Activated CD8-positive, alpha-beta memory T cell treated with anti-CD3 and anti-CD28 coated beads for 48 hours (primary cell): Measurements from ENCODE around the gene CDSN.

ENCODE experiments used
- DNase-seq, 3 experiments: peaks; one replicate each; pipeline ENCODE4 v3.0.0-alpha.2; 2020; ENCODE audit warnings: low read depth in 2 of 3, low spot score in 2 of 3

CDSN gene

DNA sequence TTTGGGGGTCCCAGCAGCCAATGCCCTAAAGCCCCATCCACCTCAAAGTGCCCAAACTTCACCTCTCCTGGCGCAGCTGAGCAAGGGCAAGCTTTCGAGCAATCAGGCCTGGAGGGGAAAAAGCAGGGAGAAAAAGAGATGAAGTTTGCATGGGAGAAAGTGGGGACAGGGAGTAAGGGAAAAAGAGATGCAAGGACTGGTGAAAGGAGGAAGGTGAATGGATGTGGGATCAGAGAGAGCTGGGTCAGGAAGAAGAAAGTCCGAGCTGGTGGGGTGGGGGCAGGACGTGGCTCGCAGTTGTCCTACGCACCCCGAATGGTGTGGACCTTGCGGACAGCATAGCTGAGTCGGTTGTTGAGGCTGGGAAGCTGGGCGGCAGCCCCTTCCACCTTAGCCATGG is 25.1 kb upstream of the CDSN start:
- DNase-seq: no peak

DNA sequence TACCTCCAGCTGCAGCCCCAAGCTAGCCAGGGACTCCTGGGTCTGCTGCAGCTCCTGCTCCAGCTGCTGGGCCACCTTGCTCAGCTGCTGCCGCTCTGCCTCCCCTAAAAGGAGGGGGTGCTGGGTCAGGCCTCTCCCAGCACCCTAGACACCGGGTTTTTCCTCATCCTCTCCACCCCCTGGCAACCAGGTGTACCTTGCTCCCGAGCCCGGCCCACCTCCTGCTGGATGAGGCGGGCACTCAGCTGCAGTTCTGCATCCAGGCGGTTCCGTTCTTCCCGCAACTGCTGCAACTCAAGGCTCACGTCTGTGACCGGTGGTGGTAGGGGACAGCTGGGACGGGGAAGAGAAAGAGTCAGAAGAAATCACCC is 24.7 kb upstream of the CDSN start:
- DNase-seq: no peak

DNA sequence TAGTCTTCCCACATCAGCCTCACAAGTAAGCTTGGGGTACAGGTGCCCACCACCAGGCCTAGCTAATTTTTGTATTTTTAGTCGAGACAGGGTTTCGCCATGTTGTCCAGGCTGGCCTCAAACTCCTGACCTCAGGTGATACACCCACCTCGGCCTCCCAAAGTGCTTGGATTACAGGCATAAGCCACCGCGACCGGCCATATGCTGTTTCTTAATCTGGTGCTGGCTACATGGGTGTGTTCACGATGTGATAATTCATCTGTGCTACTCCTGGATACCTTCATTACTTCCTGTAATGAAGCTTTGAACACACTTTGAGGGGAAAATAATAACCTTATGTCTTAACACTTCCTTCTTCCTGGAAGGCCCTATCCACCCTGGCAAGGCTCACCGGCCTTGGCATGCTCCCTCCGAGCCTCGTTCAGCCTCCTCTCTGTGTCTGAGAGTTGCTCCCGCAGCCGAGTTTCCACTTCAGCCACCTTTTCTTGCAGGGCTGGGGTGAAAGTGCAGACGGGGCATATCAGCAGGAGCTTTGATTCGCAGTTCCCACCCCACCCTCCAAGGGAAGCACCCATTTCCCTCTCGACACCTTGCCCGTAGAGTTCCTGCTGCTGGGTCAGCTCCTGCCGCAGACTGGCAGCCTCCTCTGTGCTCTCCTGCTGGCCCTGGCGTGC is 24.2 kb upstream of the CDSN start:
- no peak for DNase-seq

DNA sequence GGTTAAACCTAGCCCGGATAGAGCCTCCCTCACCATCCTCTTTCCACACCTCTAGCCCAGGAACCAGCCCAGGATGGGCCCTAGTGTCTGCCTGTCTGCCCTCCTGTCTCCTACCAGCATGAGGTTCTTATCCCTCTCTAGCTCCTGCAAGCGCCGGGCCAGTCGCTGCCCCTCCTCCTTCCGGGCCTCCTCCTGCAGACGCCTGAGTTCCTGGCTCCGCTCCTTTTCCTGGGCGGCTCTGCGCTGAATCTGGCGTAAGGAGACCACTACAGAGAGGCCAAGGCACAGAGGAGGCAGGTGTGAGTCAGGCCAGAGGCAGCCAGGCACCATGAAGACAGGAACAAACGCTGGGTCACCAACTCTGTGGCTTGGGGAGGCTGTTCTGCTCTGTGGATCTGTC is 22.9 kb upstream of the CDSN start:
- DNase-seq: no peak

DNA sequence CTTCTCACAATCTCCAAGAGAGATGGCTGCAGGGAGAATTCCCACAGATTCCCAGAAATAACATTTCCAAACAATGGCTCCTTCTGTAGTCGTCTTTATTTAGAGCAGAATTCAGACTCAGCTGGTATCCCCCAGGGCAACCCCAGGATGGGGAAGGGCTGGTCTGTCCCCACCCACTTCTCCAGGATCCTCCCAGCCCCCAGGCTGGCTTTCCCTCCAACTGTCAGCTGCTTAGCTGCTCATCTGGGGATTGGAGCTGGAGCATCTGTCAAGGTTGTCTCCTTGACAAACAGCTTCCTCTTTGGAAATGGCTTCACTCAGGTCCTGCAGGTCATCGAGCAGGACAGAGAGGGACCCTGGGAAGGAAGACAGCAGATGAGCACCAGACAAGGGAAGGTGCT is 22.1 kb upstream of the CDSN start:
- DNase-seq: no peak

DNA sequence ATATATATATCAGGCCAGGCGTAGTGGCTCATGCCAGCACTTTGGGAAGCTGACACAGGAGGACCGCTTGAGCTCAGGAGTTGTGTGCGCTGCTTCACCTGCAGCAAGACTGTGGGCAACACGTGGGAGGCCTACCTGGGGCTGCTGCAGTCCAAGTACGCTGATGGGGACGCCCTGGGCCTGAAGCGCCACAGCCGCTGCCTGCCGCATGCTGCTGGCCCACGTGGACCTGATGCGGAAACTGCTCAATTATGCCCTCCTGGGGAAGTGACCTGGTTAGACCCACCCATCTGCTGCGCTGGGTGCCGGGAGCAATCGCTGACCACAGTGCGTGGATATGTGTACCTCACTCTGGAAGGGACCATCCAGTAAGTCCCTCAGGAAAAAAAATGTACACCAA is 20.4 kb upstream of the CDSN start:
- DNase-seq: no peak

DNA sequence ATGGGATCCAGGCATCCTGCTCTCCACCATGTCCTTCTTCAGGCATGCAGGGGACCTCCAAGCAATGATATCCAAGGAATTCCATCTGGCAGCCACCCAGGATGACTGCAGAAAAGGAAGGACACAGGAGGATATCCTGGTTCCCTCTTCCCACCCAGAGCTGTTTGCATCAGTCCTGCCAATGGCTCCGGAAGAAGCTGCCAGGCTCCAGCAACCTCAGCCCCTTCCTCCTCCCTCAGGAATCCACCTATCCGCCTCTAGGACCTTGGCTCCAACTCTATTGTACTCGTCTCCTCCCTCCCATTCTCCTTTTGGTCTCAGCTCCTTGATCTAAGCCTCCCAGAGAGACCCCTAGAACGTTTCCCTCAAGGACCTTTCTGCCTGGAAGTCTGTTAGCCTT is 19.4 kb upstream of the CDSN start:
- DNase-seq: no peak

DNA sequence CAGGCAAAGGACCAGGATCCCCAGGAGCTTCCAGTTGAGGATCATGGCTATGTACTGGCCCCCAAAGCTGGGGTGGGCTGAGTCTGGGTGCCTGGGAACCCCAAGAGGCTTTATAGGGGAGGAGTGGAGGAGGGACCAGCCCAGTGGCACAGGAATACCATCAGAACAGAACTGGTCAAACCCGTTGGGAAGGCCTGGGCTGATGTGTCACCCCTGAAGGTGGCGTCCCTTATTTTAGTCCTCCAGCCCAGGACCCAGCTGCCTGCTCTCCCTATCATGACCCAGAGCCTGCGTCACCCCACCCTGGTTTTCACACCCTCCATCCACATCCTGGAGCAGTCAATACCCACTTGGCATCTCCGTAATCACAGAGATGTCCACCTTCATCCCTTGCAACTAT is 18.7 kb upstream of the CDSN start, which contains the start of gene PSORS1C2:
TSS of gene PSORS1C2 (minus strand) at position 85 of the 400 bp plus-strand sequence. CDS start at position 45, 40 bp downstream.
- DNase-seq: no peak

DNA sequence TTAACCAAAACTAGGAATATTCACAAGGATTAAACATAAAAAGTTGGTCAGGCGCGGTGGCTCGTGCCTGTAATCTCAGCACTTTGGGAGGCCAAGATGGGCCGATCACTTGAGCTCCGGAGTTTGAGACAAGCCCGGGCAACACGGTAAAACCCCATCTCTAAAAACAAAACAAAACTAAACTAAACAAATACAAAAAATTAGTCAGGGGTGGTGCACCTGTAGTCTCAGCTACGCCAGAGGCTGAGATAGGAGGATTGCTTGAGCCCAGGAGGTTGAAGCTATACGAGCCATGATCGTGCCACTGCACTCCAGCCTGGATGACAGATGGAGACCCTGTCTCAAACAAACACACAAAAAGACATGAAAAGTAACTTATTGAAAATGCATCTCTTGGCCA is 15.5 kb upstream of the CDSN start:
- no peak for DNase-seq

DNA sequence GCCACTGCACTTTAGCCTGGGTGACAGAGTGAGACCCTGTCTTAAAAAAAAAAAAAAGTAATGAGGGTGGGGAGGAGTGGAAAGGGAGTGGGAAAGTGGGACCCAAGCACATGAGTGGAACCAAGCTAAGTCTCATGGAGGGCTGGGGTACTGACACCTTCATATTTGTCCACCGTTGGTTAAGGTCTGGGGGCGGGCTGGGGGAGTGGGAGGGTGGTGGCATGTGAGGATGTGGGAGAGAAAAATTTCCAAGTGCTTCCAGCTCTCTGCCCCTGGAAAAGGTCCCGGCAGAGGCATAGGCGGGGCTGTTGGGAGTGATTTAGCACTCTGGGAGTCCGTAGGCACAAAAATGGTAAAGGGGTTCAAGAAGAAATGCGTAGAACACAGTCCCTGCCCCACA is 12.6 kb upstream of the CDSN start:
- no peak for DNase-seq

DNA sequence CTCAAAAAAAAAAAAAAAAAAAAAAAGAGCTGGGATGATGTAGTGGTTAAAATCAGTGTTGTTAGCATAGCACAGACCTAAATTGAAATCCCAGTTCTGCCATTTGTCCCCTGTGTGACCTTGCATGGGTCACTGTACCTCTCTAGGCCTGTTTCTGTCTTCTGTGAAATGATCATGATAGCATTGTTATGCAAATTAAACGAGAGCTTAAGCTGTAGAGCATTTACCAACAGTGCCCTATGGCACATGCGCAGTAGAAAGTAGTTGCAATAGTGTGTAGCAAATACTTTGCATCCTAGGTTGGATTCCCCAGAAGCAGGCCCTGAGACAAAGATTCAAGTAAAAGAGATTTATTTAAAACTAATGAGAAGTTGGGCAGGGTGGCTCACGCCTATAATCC is 11.3 kb upstream of the CDSN start:
- no peak for DNase-seq

DNA sequence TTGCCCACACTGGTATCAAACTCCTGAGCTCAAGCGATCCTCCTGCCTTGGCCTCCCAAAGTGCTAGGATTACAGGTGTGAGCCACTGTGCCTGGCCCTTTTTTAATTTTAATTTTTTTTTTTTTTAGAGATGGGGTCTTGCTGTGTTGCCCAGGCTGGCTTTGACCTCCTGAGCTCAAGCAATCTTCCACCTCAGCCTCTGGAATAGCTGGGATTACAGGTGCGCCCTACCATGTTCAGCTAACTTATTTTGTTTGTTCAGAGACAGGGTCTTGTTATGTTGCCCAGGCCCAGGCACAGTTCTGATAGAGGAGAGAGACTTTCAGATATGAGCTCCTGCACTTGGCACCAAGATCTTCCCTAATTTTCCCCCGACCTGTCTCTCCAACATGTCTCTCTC is 10.5 kb upstream of the CDSN start:
- DNase-seq: no peak

DNA sequence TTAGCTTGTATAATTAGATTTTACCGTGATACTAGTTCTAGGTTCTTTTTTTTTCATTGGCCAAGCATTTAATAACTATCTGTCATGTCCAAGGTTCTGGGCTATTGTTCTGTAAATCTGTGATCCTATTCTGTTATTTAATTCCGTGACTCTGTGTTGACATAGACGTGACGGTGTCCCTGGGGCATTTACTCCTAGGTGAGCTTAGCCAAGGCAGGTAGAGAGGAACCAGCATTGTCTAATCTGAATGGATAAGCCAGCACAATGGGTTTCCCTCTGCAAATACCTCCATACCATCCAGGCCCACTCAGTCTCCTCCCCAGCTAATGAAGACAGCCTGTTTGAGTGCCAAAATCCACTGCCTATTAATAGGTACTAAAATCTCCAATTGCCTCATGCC is 8.9 kb upstream of the CDSN start:
- no peak for DNase-seq

DNA sequence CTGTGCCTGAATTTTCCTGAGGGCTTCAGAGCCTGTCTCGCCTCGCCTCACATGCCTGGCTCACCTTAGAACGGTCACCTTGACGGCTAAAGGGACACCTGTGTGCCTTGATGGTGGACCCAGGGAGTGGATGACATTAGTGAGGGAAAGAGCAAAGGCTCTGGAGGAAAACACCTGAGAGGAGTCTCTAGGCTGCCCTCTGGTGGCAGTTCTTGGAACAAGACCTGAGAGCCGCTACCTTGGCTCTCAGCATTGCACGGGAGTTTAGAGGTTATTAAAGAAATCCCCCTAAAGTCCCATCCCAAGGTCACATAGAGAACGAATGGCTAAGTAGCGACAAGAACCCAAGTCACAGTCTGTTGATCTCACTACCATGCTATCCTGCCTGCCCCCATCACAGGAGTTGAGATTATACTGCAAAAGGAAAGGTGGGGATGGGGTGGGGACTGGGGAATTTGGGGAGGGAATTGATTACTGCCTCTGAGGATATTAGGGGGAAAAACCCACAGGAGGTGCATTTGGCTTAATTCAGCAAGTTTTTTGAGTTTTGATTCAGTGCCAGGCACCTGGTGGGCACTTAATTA is 7.9 kb upstream of the CDSN start:
- peak; percentile 23 to 59 (median 40) for DNase-seq

DNA sequence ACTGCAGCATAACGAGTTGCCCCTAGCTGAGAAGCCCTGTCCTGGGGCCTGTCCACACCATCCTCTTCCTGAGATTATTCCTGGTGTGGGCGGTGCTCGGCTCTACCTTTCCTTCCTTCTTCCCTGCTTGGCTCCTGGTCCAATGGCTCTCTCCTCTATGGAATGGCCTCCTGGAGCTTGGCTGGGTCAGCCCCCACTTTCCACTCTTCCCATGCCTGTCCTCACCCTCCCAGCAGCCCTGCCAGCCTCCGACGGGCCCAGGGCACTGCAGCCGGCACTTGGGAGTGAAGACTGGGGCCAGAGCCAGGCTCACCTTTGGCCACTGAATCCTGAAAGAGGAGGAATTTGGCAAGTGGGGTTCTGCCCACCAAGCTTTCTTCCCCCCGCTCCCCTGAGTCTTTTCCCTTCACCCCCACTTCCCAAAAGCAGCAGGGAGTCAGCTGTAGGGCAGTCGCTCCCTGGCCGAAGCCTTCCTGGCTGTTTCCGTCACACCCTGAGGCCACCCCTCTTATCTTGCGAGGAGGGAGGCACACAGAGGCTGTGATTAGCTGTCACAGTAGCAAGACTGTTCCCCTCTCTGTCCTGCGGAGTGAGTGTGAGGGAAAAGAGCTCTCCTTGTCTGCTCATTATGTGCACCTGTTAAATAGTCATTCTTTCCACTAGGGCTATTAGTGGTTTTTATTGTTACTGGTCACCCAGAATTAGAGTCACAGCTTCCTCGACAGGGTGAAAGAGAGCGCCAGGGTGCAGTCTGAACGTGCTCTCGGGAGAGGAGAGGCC is 6.3 kb upstream of the CDSN start:
- no peak for DNase-seq

DNA sequence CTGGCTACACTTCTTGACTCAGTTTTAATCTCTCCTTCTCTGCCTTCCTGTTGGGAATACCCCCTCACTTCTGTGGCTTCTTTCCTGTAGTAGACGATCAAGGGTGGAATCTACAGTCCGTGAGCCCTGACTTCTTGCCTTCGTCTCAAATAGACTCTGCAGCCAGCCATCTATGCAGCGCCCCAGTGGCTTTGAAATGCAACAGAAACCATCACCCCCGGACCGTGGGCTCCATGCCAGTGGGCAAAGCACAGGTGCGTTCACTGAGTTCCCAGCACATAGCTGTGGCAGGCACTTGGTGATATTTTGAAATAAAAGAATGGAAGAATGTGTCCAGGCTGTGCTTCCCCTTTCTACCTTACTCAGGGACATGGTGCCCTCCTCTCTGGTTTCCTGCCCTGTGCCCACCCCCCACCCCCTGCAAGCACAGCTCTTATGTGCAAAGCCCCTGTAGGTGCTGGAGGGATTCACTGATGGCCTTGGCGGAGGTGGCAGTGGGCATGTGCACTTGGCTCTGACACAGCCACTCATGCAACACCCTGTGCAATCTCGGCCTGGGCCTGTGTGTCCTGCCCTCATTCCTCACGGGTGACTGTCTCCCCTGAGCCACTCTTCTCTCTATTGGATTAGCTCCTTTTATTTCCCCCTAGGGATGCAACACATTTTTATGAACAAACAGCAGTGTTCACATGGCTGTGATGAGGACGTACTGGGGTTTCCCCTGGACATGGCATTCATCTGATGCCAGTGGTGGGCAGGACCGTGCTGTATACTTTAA is 5.5 kb upstream of the CDSN start:
- no peak for DNase-seq

DNA sequence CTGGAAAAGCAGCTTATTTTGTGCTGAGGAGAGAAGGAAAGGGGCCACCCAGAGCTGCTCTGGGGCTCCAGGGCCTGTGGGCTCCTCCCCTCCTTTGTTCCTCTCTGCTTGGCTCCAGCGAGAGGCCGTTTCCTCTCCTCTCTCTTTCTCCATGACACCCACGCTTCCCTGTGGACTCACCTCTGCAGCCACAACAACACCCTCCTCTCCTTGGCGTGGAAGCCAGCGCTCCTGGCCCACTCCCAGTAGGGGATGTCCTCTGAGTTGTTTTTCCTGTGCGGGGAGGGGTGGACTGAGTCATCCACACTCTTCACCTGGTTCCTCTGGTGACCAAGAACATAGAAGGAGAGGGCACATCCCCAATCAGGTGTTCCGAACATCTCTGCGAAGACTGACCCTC is 4.9 kb upstream of the CDSN start:
- DNase-seq: no peak

DNA sequence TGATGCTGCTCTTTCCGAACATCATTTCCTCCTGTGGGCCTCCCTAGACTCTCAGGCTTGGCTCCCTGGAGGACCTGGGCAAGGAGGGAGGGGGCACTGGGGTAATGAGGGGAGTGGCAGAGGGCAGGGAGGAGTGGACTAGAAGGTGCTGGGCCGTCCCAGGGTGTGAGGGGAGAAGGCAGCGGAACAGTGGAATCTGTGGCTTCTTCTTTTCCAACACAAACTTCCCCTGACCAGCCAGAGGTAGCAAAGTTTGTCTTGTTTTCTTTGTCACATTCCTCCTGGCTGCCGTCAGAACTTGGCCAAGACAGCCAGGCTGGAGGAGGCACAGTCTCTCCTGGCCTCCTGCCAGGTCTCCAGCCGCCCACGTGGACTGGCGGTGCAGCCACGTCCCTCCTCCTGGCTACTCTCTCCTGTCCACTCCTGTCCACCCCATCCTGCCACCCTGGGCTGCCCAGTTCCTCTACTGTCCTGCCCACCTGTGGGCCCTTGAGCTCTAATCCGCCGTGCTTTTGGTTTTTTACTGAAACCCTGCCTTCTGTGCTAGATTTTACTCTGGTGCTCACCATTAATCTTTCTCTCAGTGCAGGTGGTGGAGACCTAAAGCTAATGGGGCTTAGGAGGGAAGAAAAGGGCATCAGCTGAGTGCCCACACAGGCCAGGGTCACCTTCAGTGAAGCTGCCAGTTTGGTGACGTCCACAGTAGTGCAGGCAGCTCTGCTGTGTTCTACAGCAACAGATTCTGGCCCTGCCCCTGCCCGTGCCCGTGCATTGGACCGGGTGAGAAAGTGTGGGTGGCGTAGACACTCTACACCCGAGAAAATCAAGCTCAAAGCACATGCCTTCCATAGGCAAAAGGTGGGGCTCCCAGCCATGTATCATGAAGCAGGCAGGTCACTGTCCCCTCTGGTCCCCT is 2.8 kb upstream of the CDSN start:
- DNase-seq: no peak

DNA sequence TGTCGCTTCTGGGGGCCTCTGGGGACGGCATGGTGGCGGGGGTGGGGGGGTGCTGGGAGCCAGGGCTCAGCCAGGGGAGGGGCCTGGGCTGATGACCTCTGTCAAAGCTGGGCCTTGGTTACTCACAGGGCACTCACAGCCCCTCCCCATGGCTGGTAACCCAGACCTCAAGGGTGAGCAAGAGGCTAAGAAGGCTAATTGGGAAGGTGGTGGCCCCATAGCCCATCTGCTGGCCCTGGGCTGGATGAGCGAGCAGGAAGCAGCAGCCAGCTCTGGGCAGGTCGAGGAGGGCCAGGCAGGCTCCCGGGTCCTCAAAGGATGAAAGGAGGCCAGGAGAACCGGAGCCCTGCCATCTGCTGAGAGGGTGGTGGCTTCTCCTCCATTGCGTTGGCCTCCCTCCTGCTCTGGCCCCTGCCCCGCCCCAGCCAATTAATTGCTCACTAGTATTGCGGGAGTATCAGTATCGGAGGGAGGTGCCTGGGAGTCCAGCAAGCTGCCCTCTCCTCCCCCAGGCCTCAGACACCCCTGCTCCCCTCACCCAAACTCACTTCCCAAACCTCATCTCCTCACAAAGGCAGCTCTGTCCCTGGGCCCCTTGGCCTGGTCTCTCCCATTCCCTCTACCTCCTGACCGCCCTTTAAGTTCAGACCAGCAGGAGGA is 1.0 kb upstream of the CDSN start:
- DNase-seq: no peak

DNA sequence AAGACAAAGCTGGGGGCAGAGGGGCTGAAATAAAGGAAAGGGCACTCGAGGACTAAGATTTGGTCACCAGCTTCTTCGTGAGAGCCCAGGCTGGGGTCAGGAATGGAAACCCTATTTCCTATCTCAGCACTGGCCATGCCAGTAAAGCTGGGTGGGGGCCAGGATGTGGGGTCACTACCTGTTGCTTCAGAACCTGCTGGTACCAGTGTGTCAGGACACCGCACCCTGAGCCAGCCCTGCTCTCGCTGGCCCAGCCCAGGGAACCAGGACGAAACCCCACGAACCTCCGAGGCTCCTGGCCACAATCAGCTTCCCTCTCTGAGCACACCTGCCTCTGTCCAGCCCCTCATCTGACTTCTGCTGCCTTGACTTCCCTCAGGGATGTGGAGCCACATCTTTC is 2.1 kb downstream of the CDSN start:
- DNase-seq: no peak
